Thyroid gland (tissue), 4 donors: ENCODE measurements around the gene DIS3L2.

ENCODE experiments used
- CTCF ChIP-seq, 6 experiments: fragments of 200-600 bp in 3 of 6; fragments of 450-650 bp in 3 of 6; sonication (generic) in 3 of 6; IDR thresholded peaks; one replicate each; pipeline ENCODE4 v1.5.1; 2016 to 2019; ENCODE audit warnings: antibody characterized with exemption in 6 of 6, mild to moderate bottlenecking in 2 of 6, inconsistent platforms in 1 of 6, moderate library complexity in 1 of 6
- POLR2A ChIP-seq, 2 donors: fragments of 450-650 bp; IDR thresholded peaks; one replicate each; pipeline ENCODE4 v1.6.1; 2017; ENCODE audit warnings: antibody characterized with exemption in 2 of 2, mild to moderate bottlenecking in 2 of 2, moderate library complexity in 1 of 2

- no peak for TF ChIP-seq CTCF (IDR thresholded peaks at IDR 0.05)
- no peak for TF ChIP-seq POLR2A (IDR thresholded peaks at IDR 0.05)
Measured at GRCh38 chr2:231923951-231924888, 37.3 kb upstream of the DIS3L2 start.
